ENCODE measurements around the gene EDRF1. TPM values are rescaled to one million over a fixed set of nuclear protein-coding genes. Genes with fewer than 3 reads are reported as not detected.

EDRF1 gene
- total and polyA plus RNA-seq, 2 of the 8 experiments (the other 6 are each of a cell fraction or from before 2014, with no cell fraction given): 19.9 to 37.8 TPM

GRCh38 chr10:125691160-125691981 lies 28.1 kb upstream of the EDRF1 start:
- H3K4me2 ChIP-seq (ENCODE audit: insufficient read depth in 1 of 2, low read depth in 2 of 2, low read length in 2 of 2): no peak overlapping the region
- no peak overlapping the region for H2BK20ac ChIP-seq (ENCODE audit: low read length)
- no peak overlapping the region for H2BK5ac ChIP-seq (ENCODE audit: low read depth, low read length)
- H3K56ac ChIP-seq (replicated peaks; ENCODE audit: insufficient read length, low read depth, low read length): no peak overlapping the region
- no peak overlapping the region for H4K5ac ChIP-seq (ENCODE audit: insufficient read length, low read depth, low read length)
- H2AK5ac ChIP-seq (ENCODE audit: low read depth, low read length): no peak overlapping the region
- ChIA-PET POLR2A (ENCODE audit: partially characterized antibody) (no interaction called here), CTCF (ENCODE audit: partially characterized antibody) (interaction anchor here (0.6 kb wide), 1 partner anchor 341 kb away, joined by 3 read pairs; no protein-coding TSS in a partner anchor)
- no peak overlapping the region for H2BK12ac ChIP-seq (ENCODE audit: low read depth, low read length)
- H4K8ac ChIP-seq (ENCODE audit: extremely low read depth, insufficient read depth, low read length): no peak overlapping the region
- FAIRE-seq: no peak
- no peaks in the 10 kb centered on the region for H3K4me1 ChIP-seq (replicated peaks in 1 of 4; ENCODE audit: control insufficient read depth in 3 of 4, insufficient read depth in 4 of 4, low read length in 3 of 4)
- H3K9me3 ChIP-seq (ENCODE audit: insufficient read depth in 2 of 2, low read depth in 1 of 2, low read length in 1 of 2): no peaks in the 10 kb centered on the region
- no peak overlapping the region for H3K14ac ChIP-seq (ENCODE audit: insufficient read length)
- no peaks in the 10 kb centered on the region for H3K23me2 ChIP-seq (ENCODE audit: low read depth, low read length)
- 87% methylated on average over 19 of the region's 19 CpGs; no CpG with 5 or more reads in 1 of the 2 experiments for WGBS, 2 experiments (ENCODE audit: extremely low coverage in 1 of 2, insufficient coverage in 1 of 2, insufficient read length in 1 of 2, insufficient replicate concordance in 2 of 2, low coverage in 1 of 2, low lambda C conversion rate in 2 of 2, missing lambda C conversion rate in 1 of 2)
- no peaks in the 10 kb centered on the region for H3K79me2 ChIP-seq (ENCODE audit: control insufficient read depth in 1 of 2, insufficient read depth in 2 of 2, low read length in 2 of 2)
- no peak for DNase-seq (ENCODE audit: low read depth in 1 of 2, low spot score in 2 of 2)
- no peak overlapping the region for H2AFZ ChIP-seq (ENCODE audit: low read length)
- H3K9ac ChIP-seq (replicated peaks in 1 of 4; ENCODE audit: extremely low read depth in 1 of 4, low read depth in 3 of 4, low read length in 3 of 4): no peak overlapping the region
- H3K36me3 ChIP-seq (ENCODE audit: control insufficient read depth in 2 of 4, insufficient read depth in 4 of 4, low read length in 3 of 4): no peaks in the 10 kb centered on the region; a peak in 1 of 8 replicates
- no peak overlapping the region for H2BK15ac ChIP-seq (ENCODE audit: low read length)
- no peak overlapping the region for H3K23ac ChIP-seq (ENCODE audit: insufficient read length)
- H3K27me3 ChIP-seq (replicated peaks in 1 of 4; ENCODE audit: control insufficient read depth in 3 of 4, extremely low read depth in 1 of 4, insufficient read depth in 3 of 4, low read length in 3 of 4): no peaks in the 10 kb centered on the region; a peak in 1 of 7 replicates
- TF ChIP-seq ZNF274 (IDR thresholded peaks at IDR 0.05; ENCODE audit: borderline replicate concordance, extremely low read depth, low read length) (no peak), KDM1A (IDR thresholded peaks at IDR 0.05; ENCODE audit: borderline replicate concordance, low read length) (no peak), SAP30 (IDR thresholded peaks at IDR 0.05; ENCODE audit: insufficient read depth, insufficient replicate concordance, low read length) (no peak), RAD21 (IDR thresholded peaks at IDR 0.05 in 1 of 2, conservative IDR thresholded peaks at IDR 0.05 in 1 of 2; ENCODE audit: low read depth in 2 of 2, low read length in 2 of 2) (no peak), HDAC2 (IDR thresholded peaks at IDR 0.05; ENCODE audit: borderline replicate concordance in 1 of 2, low read depth in 2 of 2, low read length in 2 of 2) (no peak), JUN (IDR thresholded peaks at IDR 0.05; ENCODE audit: low read depth, low read length) (no peak), EGR1 (IDR thresholded peaks at IDR 0.05; ENCODE audit: borderline replicate concordance, low read depth, low read length) (no peak), GABPA (IDR thresholded peaks at IDR 0.05; ENCODE audit: borderline replicate concordance, insufficient read depth, low read length) (no peak)
- no peak overlapping the region for H3K18ac ChIP-seq (ENCODE audit: extremely low read depth, low read length)
- H4K20me1 ChIP-seq (replicated peaks in 1 of 2; ENCODE audit: control insufficient read depth in 1 of 2, insufficient read depth in 2 of 2, low read length in 2 of 2): no peaks in the 10 kb centered on the region
- H2BK120ac ChIP-seq (replicated peaks; ENCODE audit: low read depth, low read length): no peak overlapping the region
- H3K4ac ChIP-seq (replicated peaks; ENCODE audit: insufficient read length, low read depth, low read length): no peak overlapping the region
- H3K79me1 ChIP-seq (ENCODE audit: low read depth, low read length): no peaks in the 10 kb centered on the region
- no peak overlapping the region for H4K91ac ChIP-seq (replicated peaks; ENCODE audit: insufficient read length, low read length)
- no peak overlapping the region for H3K27ac ChIP-seq (ENCODE audit: low read depth, low read length)
- H3K4me3 ChIP-seq (ENCODE audit: extremely low read depth in 1 of 4, insufficient read depth in 2 of 4, low read depth in 3 of 4, low read length in 4 of 4): no peak overlapping the region
